Vagina (tissue), 2 donors: ENCODE results near the gene KRT6A. TPM values are rescaled to one million over a fixed set of nuclear protein-coding genes. Genes with fewer than 3 reads are reported as not detected.

Source experiments
- DNase-seq, 2 donors: peaks; one replicate each; pipeline ENCODE4 v3.0.0-alpha.2; 2017; ENCODE audit errors: extremely low spot score in 2 of 2
- H3K27ac ChIP-seq: fragments of 200-600 bp; sonication (generic); one replicate; pipeline ENCODE4 v1.5.1; 2019
- H3K27me3 ChIP-seq: fragments of 200-600 bp; sonication (generic); one replicate; pipeline ENCODE4 v1.5.1; 2019
- H3K36me3 ChIP-seq, 2 donors: fragments of 200-600 bp; sonication (generic); one replicate each; pipeline ENCODE4 v1.5.1; 2017 to 2019
- H3K4me1 ChIP-seq: fragments of 200-600 bp; sonication (generic); one replicate; pipeline ENCODE4 v1.5.1; 2019
- H3K4me3 ChIP-seq, 2 donors: fragments of 200-600 bp; sonication (generic); 1 replicate in 1 of 2; 2 replicates in 1 of 2; pipeline ENCODE4 v1.5.1; 2016 to 2019
- H3K9me3 ChIP-seq: fragments of 200-600 bp; sonication (generic); one replicate; pipeline ENCODE4 v1.5.1; 2019
- POLR2A ChIP-seq, 2 donors: fragments of 450-650 bp; IDR thresholded peaks; one replicate each; pipeline ENCODE4 v1.6.1; 2017; ENCODE audit warnings: antibody characterized with exemption in 2 of 2, mild to moderate bottlenecking in 2 of 2, moderate library complexity in 2 of 2
- POLR2AphosphoS5 ChIP-seq, 2 donors: sonication (generic); formaldehyde crosslinking; IDR thresholded peaks; one replicate each; pipeline ENCODE4 v1.9.0; 2017; ENCODE audit warnings: antibody characterized with exemption in 2 of 2, mild to moderate bottlenecking in 2 of 2, low read depth in 1 of 2; ENCODE audit not compliant: insufficient read depth in 1 of 2
- intact Hi-C: fragments of 100-400 bp; cut with DNase I; formaldehyde crosslinking; loops from one replicate; pipeline ENCODE4 v1.15.1; 2023
- total RNA-seq: library from RNA; depleted of rRNA; stranded (reverse); fragments of >200 nt; gene quantifications from one replicate; pipeline ENCODE4 v1.2.3, GENCODE V29; 2016
- TF ChIP-seq, protein P1 (sequence below), 3 experiments: fragments of 450-650 bp in 2 of 3; fragments of 200-600 bp in 1 of 3; sonication (generic) in 1 of 3; IDR thresholded peaks; one replicate each; pipeline ENCODE4 v1.5.1; 2017 to 2019; ENCODE audit warnings: antibody characterized with exemption in 3 of 3, mild to moderate bottlenecking in 2 of 3, moderate library complexity in 2 of 3

The KRT6A gene
- total RNA-seq, 1 donor from 2014 or later = 7,258 TPM

DNA sequence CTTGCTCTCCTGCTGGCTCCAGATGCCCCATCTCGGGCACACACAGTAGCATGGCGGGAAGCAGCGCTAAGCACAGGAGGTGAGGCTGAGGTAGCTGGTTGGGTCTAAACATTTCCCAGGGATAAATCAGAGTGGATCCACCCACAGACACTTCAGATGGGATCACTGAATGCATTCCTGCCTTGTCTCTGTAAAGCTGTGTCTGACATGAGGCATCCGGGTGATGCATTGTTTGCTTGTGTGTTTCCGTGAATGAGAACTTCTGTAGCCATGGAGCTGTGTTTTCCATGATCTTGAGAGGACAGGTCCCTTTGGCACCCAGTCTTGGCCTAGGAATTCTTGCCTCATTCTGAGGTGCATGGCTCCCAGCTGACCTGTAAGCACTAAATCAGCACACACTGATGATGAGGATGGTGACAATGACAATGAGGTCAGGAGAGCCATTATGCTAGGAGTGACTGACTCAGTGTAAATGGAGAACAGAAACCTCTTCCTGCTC, 52.2 kb downstream of the KRT6A start:
- DNase-seq = peak in 1 of 2 donors; percentile 74
- TF ChIP-seq POLR2A (IDR thresholded peaks at IDR 0.05) (no peak), POLR2AphosphoS5 (IDR thresholded peaks at IDR 0.05; ENCODE audit: insufficient read depth in 1 of 2, low read depth in 1 of 2) (no peak)
- TF ChIP-seq, protein P1, sequence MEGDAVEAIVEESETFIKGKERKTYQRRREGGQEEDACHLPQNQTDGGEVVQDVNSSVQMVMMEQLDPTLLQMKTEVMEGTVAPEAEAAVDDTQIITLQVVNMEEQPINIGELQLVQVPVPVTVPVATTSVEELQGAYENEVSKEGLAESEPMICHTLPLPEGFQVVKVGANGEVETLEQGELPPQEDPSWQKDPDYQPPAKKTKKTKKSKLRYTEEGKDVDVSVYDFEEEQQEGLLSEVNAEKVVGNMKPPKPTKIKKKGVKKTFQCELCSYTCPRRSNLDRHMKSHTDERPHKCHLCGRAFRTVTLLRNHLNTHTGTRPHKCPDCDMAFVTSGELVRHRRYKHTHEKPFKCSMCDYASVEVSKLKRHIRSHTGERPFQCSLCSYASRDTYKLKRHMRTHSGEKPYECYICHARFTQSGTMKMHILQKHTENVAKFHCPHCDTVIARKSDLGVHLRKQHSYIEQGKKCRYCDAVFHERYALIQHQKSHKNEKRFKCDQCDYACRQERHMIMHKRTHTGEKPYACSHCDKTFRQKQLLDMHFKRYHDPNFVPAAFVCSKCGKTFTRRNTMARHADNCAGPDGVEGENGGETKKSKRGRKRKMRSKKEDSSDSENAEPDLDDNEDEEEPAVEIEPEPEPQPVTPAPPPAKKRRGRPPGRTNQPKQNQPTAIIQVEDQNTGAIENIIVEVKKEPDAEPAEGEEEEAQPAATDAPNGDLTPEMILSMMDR (IDR thresholded peaks at IDR 0.05) = no peak
- peaks cover 33% of the 10 kb centered on the region for H3K4me1 ChIP-seq

DNA sequence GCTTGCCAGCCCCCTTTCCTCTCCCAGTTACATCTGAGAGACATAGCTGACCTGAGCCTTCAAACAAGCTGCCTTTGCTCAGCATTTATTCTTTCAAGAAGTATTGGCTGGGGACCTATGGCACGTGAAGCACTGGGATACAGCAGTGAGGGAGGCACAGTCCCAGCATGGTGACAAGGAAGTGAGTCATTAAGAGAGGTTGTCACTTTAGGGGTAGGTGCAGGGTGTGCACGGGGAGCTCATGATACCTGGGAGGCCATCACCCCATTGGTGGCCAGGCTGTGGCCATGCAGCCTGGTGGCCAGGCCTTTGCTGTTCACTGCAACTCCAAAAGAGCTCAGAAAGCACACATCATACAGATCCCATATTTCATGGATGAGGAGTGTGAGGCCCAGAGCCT, 53.2 kb downstream of the KRT6A start:
- no peak for DNase-seq
- Histone ChIP-seq H3K27ac (no peak overlapping the region), H3K4me1 (peaks cover 33% of the 10 kb centered on the region), H3K27me3 (no peaks in the 10 kb centered on the region), H3K4me3 (no peak overlapping the region), H3K9me3 (no peaks in the 10 kb centered on the region), H3K36me3 (no peaks in the 10 kb centered on the region)
- intact Hi-C loops = no loop called here
- TF ChIP-seq POLR2A (IDR thresholded peaks at IDR 0.05) (no peak), POLR2AphosphoS5 (IDR thresholded peaks at IDR 0.05; ENCODE audit: insufficient read depth in 1 of 2, low read depth in 1 of 2) (no peak)
- TF ChIP-seq, protein P1 (IDR thresholded peaks at IDR 0.05) = no peak

More for the DNA sequence above, 52.2 kb downstream of the KRT6A start:
- Histone ChIP-seq H3K9me3 (no peaks in the 10 kb centered on the region), H3K27me3 (no peaks in the 10 kb centered on the region), H3K4me3 (no peak overlapping the region), H3K27ac (no peak overlapping the region), H3K36me3 (no peaks in the 10 kb centered on the region)
- intact Hi-C loops = no loop called here

- Histone ChIP-seq H3K9me3 (no peaks in the 10 kb centered on the region), H3K4me1 (peaks cover 37% of the 10 kb centered on the region), H3K36me3 (no peaks in the 10 kb centered on the region), H3K27ac (no peak overlapping the region), H3K4me3 (no peak overlapping the region), H3K27me3 (no peaks in the 10 kb centered on the region)
- intact Hi-C loops = no loop called here
- DNase-seq = peak in 1 of 2 donors; percentile 54
- TF ChIP-seq, protein P1 (IDR thresholded peaks at IDR 0.05) = no peak
- TF ChIP-seq POLR2AphosphoS5 (IDR thresholded peaks at IDR 0.05; ENCODE audit: insufficient read depth in 1 of 2, low read depth in 1 of 2) = no peak
- TF ChIP-seq POLR2A (IDR thresholded peaks at IDR 0.05) = no peak
Observed at GRCh38 chr12:52439420-52439819, 53.6 kb downstream of the KRT6A start.

GRCh38 chr12:52438305-52439301, 54.5 kb downstream of the KRT6A start:
- Histone ChIP-seq H3K36me3 (no peaks in the 10 kb centered on the region), H3K4me3 (no peak overlapping the region), H3K27me3 (no peaks in the 10 kb centered on the region), H3K4me1 (peaks cover 40% of the 10 kb centered on the region), H3K9me3 (no peaks in the 10 kb centered on the region), H3K27ac (no peak overlapping the region)
- TF ChIP-seq POLR2AphosphoS5 (IDR thresholded peaks at IDR 0.05; ENCODE audit: insufficient read depth in 1 of 2, low read depth in 1 of 2) = peak in 1 of 2 donors; percentile 66
- TF ChIP-seq, protein P1 (IDR thresholded peaks at IDR 0.05) = no peak
- DNase-seq = peak in 1 of 2 donors; percentile 86
- intact Hi-C loops = no loop called here
